HCT116 (cell line): Measurements from ENCODE around the gene HSF4. TPM values are rescaled to one million over a fixed set of nuclear protein-coding genes. Genes with fewer than 3 reads are reported as not detected.

Experiments used
- ATAC-seq: fragments of 200-7000 bp; cut with Tn5 transposase; 2 replicates; pipeline ENCODE4 v1.9.1; 2020; ENCODE audit warnings: mild to moderate bottlenecking, moderate library complexity
- BruUV-seq: library from RNA; stranded (reverse); fragments of 400-500 nt; replicated peaks from 2 replicates; lab custom pipeline; 2021; lab: Mats Ljungman, UMichigan
- CTCF ChIA-PET: fragments of 300-600 bp; sonication (Branson Sonifier 250); formaldehyde crosslinking; loops from one replicate; lab custom pipeline; 2021; ENCODE audit warnings: antibody characterized with exemption; lab: Charles Lee
- POLR2A ChIA-PET: fragments of 300-600, 350-600 bp; sonication (Branson Sonifier 250); formaldehyde crosslinking; loops from one replicate; lab custom pipeline; 2021; ENCODE audit warnings: antibody characterized with exemption; lab: Charles Lee
- RAD21 ChIA-PET, 2 experiments: fragments of 300-600 bp; sonication (Branson Sonifier 250); formaldehyde crosslinking; loops; one replicate each; lab custom pipeline; 2023; ENCODE audit warnings: low total read pairs in 2 of 2; ENCODE audit not compliant: uncharacterized antibody in 2 of 2, unreplicated experiment in 2 of 2, low non-redundant PET in 1 of 2; lab: Charles Lee
- DNase-seq: peaks from one replicate; pipeline ENCODE4 v3.0.0-alpha.2; 2010; ENCODE audit warnings: low read depth, low spot score
- H2AFZ ChIP-seq: fragments of 200-600 bp; shearing (Covaris generic), sonication (generic); 2 replicates; pipeline ENCODE4 v1.6.1; 2017; ENCODE audit warnings: low read depth, mixed run types, mixed read lengths, antibody characterized with exemption, low read length; ENCODE audit not compliant: poor library complexity, severe bottlenecking
- H3K27ac ChIP-seq: 2 replicates; pipeline ENCODE4 v1.5.1; 2012; ENCODE audit warnings: low read depth, low read length
- H3K27me3 ChIP-seq: fragments of 200-600 bp; sonication (generic); 2 replicates; pipeline ENCODE4 v1.6.1; 2016; ENCODE audit warnings: mixed run types, low read length, mixed read lengths; ENCODE audit not compliant: insufficient read depth
- H3K36me3 ChIP-seq, 2 experiments: fragments of 200-500 bp in 1 of 2; fragments of 200-600 bp in 1 of 2; sonication (Bioruptor generic) in 1 of 2; sonication (generic) in 1 of 2; 2 replicates each; pipeline versions ENCODE4 v1.5.1 to v1.6.1; 2014 to 2016; ENCODE audit warnings: low read length in 2 of 2, inconsistent platforms in 1 of 2, mixed read lengths in 1 of 2, mixed run types in 1 of 2; ENCODE audit not compliant: insufficient read depth in 2 of 2, control insufficient read depth in 1 of 2
- H3K4me1 ChIP-seq, 2 experiments: fragments of 200-600 bp in 1 of 2; sonication (generic) in 1 of 2; 2 replicates each; pipeline versions ENCODE4 v1.5.1 to v1.6.1; 2012 to 2017; ENCODE audit warnings: low read length in 2 of 2, inconsistent platforms in 1 of 2, mild to moderate bottlenecking in 1 of 2, mixed read lengths in 1 of 2, mixed run types in 1 of 2, moderate library complexity in 1 of 2; ENCODE audit not compliant: insufficient read depth in 2 of 2, control insufficient read depth in 1 of 2
- H3K4me2 ChIP-seq: fragments of 200-600 bp; sonication (generic); 2 replicates; pipeline ENCODE4 v1.6.1; 2017; ENCODE audit warnings: mixed run types, low read length, mixed read lengths
- H3K4me3 ChIP-seq, 2 experiments: fragments of 200-600 bp in 1 of 2; sonication (generic) in 1 of 2; replicated peaks in 1 of 2; 2 replicates each; pipeline ENCODE4 v1.5.1; 2011 to 2016; ENCODE audit warnings: low read length in 2 of 2, control low read depth in 1 of 2, low read depth in 1 of 2, mild to moderate bottlenecking in 1 of 2, mixed read lengths in 1 of 2, mixed run types in 1 of 2
- H3K79me2 ChIP-seq: fragments of 200-600 bp; sonication (generic); 2 replicates; pipeline ENCODE4 v1.6.1; 2017; ENCODE audit warnings: mild to moderate bottlenecking, mixed run types, low read length, moderate library complexity, mixed read lengths; ENCODE audit not compliant: insufficient read depth
- H3K9ac ChIP-seq: fragments of 200-600 bp; sonication (generic); 2 replicates; pipeline ENCODE4 v1.6.1; 2016; ENCODE audit warnings: low read length, mixed read lengths
- H3K9me2 ChIP-seq: fragments of 200-600 bp; sonication (generic), shearing (Covaris generic); 2 replicates; pipeline ENCODE4 v1.6.1; 2017; ENCODE audit warnings: mixed run types, mild to moderate bottlenecking, moderate library complexity; ENCODE audit not compliant: insufficient read depth
- H3K9me3 ChIP-seq, 2 experiments: fragments of 200-500 bp in 1 of 2; fragments of 200-600 bp in 1 of 2; sonication (Bioruptor generic) in 1 of 2; sonication (generic) in 1 of 2; 2 replicates each; pipeline ENCODE4 v1.6.1; 2014 to 2017; ENCODE audit warnings: low read length in 2 of 2, mixed read lengths in 2 of 2, inconsistent platforms in 1 of 2, low read depth in 1 of 2, mild to moderate bottlenecking in 1 of 2, mixed run types in 1 of 2, moderate library complexity in 1 of 2; ENCODE audit not compliant: control insufficient read depth in 1 of 2, insufficient read depth in 1 of 2
- H4K20me1 ChIP-seq: fragments of 200-600 bp; sonication (generic), shearing (Covaris generic); 2 replicates; pipeline ENCODE4 v1.6.1; 2017; ENCODE audit warnings: mixed run types, mild to moderate bottlenecking, moderate library complexity; ENCODE audit not compliant: insufficient read depth
- CBX3 ChIP-seq: IDR thresholded peaks from 2 replicates; pipeline ENCODE4 v1.6.1; 2012; ENCODE audit warnings: low read depth
- CTCF ChIP-seq, 3 experiments: fragments of 200-600 bp in 1 of 3; sonication (generic) in 1 of 3; IDR thresholded peaks in 2 of 3; conservative IDR thresholded peaks in 1 of 3; 2 replicates each; pipeline ENCODE4 v1.5.1; 2012 to 2017; ENCODE audit warnings: low read depth in 2 of 3, low read length in 2 of 3, antibody characterized with exemption in 1 of 3, borderline replicate concordance in 1 of 3, control low read depth in 1 of 3, mild to moderate bottlenecking in 1 of 3, mixed read lengths in 1 of 3, mixed run types in 1 of 3, moderate library complexity in 1 of 3; ENCODE audit not compliant: insufficient read depth in 1 of 3
- EGR1 ChIP-seq: IDR thresholded peaks from 2 replicates; pipeline ENCODE4 v1.6.1; 2012; ENCODE audit warnings: low read depth
- ELF1 ChIP-seq: IDR thresholded peaks from 2 replicates; pipeline ENCODE4 v1.6.1; 2012; ENCODE audit warnings: low read depth, borderline replicate concordance
- EZH2 ChIP-seq: fragments of 200-600 bp; sonication (generic); IDR thresholded peaks from 2 replicates; pipeline ENCODE4 v1.6.1; 2017; ENCODE audit warnings: antibody characterized with exemption, mixed run types
- EZH2phosphoT487 ChIP-seq: fragments of 200-600 bp; IDR thresholded peaks from 2 replicates; pipeline ENCODE4 v1.6.1; 2018; ENCODE audit warnings: antibody characterized with exemption, borderline replicate concordance
- FOSL1 ChIP-seq: IDR thresholded peaks from 2 replicates; pipeline ENCODE4 v1.6.1; 2012; ENCODE audit warnings: low read depth
- POLR2A ChIP-seq: IDR thresholded peaks from 2 replicates; pipeline ENCODE4 v1.7.0; 2011; ENCODE audit warnings: borderline replicate concordance; ENCODE audit not compliant: insufficient read depth, insufficient read length; ENCODE audit errors: extremely low read depth
- POLR2AphosphoS5 ChIP-seq: IDR thresholded peaks from 2 replicates; pipeline ENCODE4 v1.6.1; 2011; ENCODE audit warnings: mild to moderate bottlenecking, low read depth, low read length, moderate library complexity
- SRF ChIP-seq: IDR thresholded peaks from 2 replicates; pipeline ENCODE4 v1.6.1; 2012; ENCODE audit warnings: low read depth
- ZFX ChIP-seq: fragments of 450-650 bp; IDR thresholded peaks from 2 replicates; pipeline ENCODE4 v1.6.1; 2017
- intact Hi-C: fragments of 100-400 bp; cut with micrococcal nuclease; formaldehyde crosslinking; loops from 2 replicates; pipeline ENCODE4 v1.10.0; 2022
- total RNA-seq: library from RNA; stranded (reverse); gene quantifications from one replicate; pipeline ENCODE4 v1.2.1, GENCODE V29; 2021; ENCODE audit not compliant: unreplicated experiment

The HSF4 gene
- total RNA-seq, 1 experiment from 2014 or later, result 46.6 TPM

GRCh38 chr16:67170168-67170948, 5.8 kb downstream of the HSF4 start, which contains the start of gene NOL3:
TSS of gene NOL3 (plus strand) at chr16:67170538.
- intact Hi-C loops, result no loop called here
- no peaks in the 10 kb centered on the region for H3K27me3 ChIP-seq
- H3K9ac ChIP-seq, result peak within 1 kb of the TSS; percentile 90
- H3K9me2 ChIP-seq, result no peaks in the 10 kb centered on the region
- ChIA-PET POLR2A (interaction anchor here (0.6 to 2.1 kb wide), 7 partner anchors 8 to 287 kb away, joined by 3 to 17 read pairs (median 4); partner anchors contain the start of genes FBXL8, TMEM208 and TRADD), CTCF (interaction anchor here (0.6 to 5.6 kb wide), 15 partner anchors 8 to 569 kb away, joined by 3 to 52 read pairs (median 4); partner anchors contain the start of genes CES3, FBXL8, FHOD1 and TRADD), RAD21 (interaction anchor here (0.7 to 1.7 kb wide), 3 partner anchors 17 to 152 kb away, joined by 3 to 6 read pairs (median 3); no protein-coding TSS in a partner anchor)
- peak; percentile 53 for ATAC-seq
- H3K36me3 ChIP-seq, result 0 out of 4 replicates have a peak, but pooled peaks cover 0 to 5% of the 10 kb centered on the region in 2 experiments
- H2AFZ ChIP-seq, result no peak within 1 kb of the TSS
- peak within 1 kb of the TSS; percentile 100 for H3K4me2 ChIP-seq
- peaks cover 8% of the 10 kb centered on the region; the same call in 1 of the 2 replicates for H3K79me2 ChIP-seq
- TF ChIP-seq SRF (no peak), EZH2 (no peak), FOSL1 (no peak), CTCF (IDR thresholded peaks at IDR 0.05 in 2 of 3, conservative IDR thresholded peaks at IDR 0.05 in 1 of 3; ENCODE audit: borderline replicate concordance in 1 of 3, insufficient read depth in 1 of 3, low read depth in 2 of 3, low read length in 2 of 3) (no peak), ELF1 (no peak), CBX3 (no peak), EZH2phosphoT487 (no peak), EGR1 (no peak), ZFX (peak; percentile 45), POLR2AphosphoS5 (peak; percentile 60; the same call in 1 of the 2 replicates), POLR2A (peak; percentile 25)
- TF ChIP-seq, all 23 proteins: peak for 3
- H3K9me3 ChIP-seq, result no peaks in the 10 kb centered on the region
- no peak for DNase-seq
- no peaks in the 10 kb centered on the region for H4K20me1 ChIP-seq
- peaks cover 38 to 61% of the 10 kb centered on the region in 2 experiments for H3K4me1 ChIP-seq
- H3K4me3 ChIP-seq, result peak within 1 kb of the TSS; percentile 64 to 75
- peak within 1 kb of the TSS; percentile 81 for H3K27ac ChIP-seq
- no TSS peak for BruUV-seq
